HEK293 (cell line): ENCODE data around the gene C1QL1.

Experiments used
- CTCF ChIA-PET: fragments of 350-600 bp; formaldehyde crosslinking; extraction: SDS; loops from one replicate; lab custom pipeline; 2021; ENCODE audit warnings: antibody characterized with exemption; lab: Yijun Ruan, JAX
- POLR2A ChIA-PET: fragments of 300-600 bp; formaldehyde crosslinking; extraction: SDS; loops from one replicate; lab custom pipeline; 2020; ENCODE audit warnings: antibody characterized with exemption, inconsistent platforms; lab: Yijun Ruan, JAX
- H3K27ac ChIP-seq: fragments of 200-500 bp; sonication (Bioruptor generic); 2 replicates; pipeline ENCODE4 v1.5.1; 2014; ENCODE audit warnings: low read depth, low read length, control low read depth, inconsistent platforms; ENCODE audit errors: extremely low read depth
- H3K36me3 ChIP-seq, 2 experiments: fragments of 200-500 bp in 1 of 2; sonication (Bioruptor generic) in 1 of 2; 1 replicate in 1 of 2; 2 replicates in 1 of 2; pipeline ENCODE4 v1.5.1; 2014 to 2017; ENCODE audit warnings: inconsistent platforms in 2 of 2, low read length in 2 of 2; ENCODE audit not compliant: control insufficient read depth in 2 of 2, insufficient read depth in 1 of 2
- H3K4me1 ChIP-seq: fragments of 200-500 bp; sonication (Bioruptor generic); 2 replicates; pipeline ENCODE4 v1.5.1; 2014; ENCODE audit warnings: mild to moderate bottlenecking, low read length, inconsistent platforms; ENCODE audit not compliant: control insufficient read depth, insufficient read depth
- H3K4me3 ChIP-seq: 2 replicates; pipeline ENCODE4 v1.5.1; 2011; ENCODE audit warnings: low read depth, mild to moderate bottlenecking, control low read depth, low read length, moderate library complexity
- H3K9me3 ChIP-seq: fragments of 200-500 bp; sonication (Bioruptor generic); 2 replicates; pipeline ENCODE4 v1.5.1; 2014; ENCODE audit warnings: low read depth, low read length, inconsistent platforms; ENCODE audit not compliant: control insufficient read depth, insufficient read depth
- HOXD13 ChIP-seq: sonication (generic); formaldehyde crosslinking; IDR thresholded peaks from 2 replicates; pipeline ENCODE4 v1.8.0; 2022; ENCODE audit warnings: missing genetic modification reagents, borderline replicate concordance
- SALL2 ChIP-seq: fragments of 450-650 bp; formaldehyde crosslinking; IDR thresholded peaks from 2 replicates; pipeline ENCODE4 v1.5.0; 2017; ENCODE audit warnings: missing biosample characterization, mild to moderate bottlenecking, missing genetic modification characterization, borderline replicate concordance
- SP7 ChIP-seq: fragments of 450-650 bp; formaldehyde crosslinking; IDR thresholded peaks from 2 replicates; pipeline ENCODE4 v1.5.1; 2016; ENCODE audit warnings: missing biosample characterization, missing genetic modification characterization
- YY2 ChIP-seq: fragments of 450-650 bp; formaldehyde crosslinking; IDR thresholded peaks from 2 replicates; pipeline ENCODE4 v1.5.1; 2016; ENCODE audit warnings: missing biosample characterization, missing genetic modification characterization
- ZEB2 ChIP-seq: fragments of 450-650 bp; formaldehyde crosslinking; IDR thresholded peaks from 2 replicates; pipeline ENCODE4 v1.5.1; 2016; ENCODE audit warnings: missing biosample characterization, missing genetic modification characterization
- ZFP41 ChIP-seq: fragments of 450-650 bp; formaldehyde crosslinking; IDR thresholded peaks from 2 replicates; pipeline ENCODE4 v1.5.1; 2016; ENCODE audit warnings: missing biosample characterization, missing genetic modification characterization, borderline replicate concordance
- ZNF121 ChIP-seq: fragments of 450-650 bp; formaldehyde crosslinking; IDR thresholded peaks from 2 replicates; pipeline ENCODE4 v1.5.1; 2016; ENCODE audit warnings: missing biosample characterization, missing genetic modification characterization
- ZNF202 ChIP-seq: fragments of 450-650 bp; formaldehyde crosslinking; IDR thresholded peaks from 2 replicates; pipeline ENCODE4 v1.5.1; 2016; ENCODE audit warnings: missing biosample characterization, missing genetic modification characterization, borderline replicate concordance
- ZNF274 ChIP-seq, 2 experiments: fragments of 200-500 bp in 1 of 2; fragments of 450-650 bp in 1 of 2; sonication (Bioruptor generic) in 1 of 2; formaldehyde crosslinking in 1 of 2; IDR thresholded peaks; 2 replicates each; pipeline versions ENCODE4 v1.5.1 to v1.6.1; 2014 to 2016; ENCODE audit warnings: borderline replicate concordance in 1 of 2, inconsistent platforms in 1 of 2, low read length in 1 of 2, missing biosample characterization in 1 of 2, missing genetic modification characterization in 1 of 2
- ZNF548 ChIP-seq: fragments of 450-650 bp; formaldehyde crosslinking; IDR thresholded peaks from 2 replicates; pipeline ENCODE4 v1.5.1; 2016; ENCODE audit warnings: missing biosample characterization, missing genetic modification characterization
- ZNF677 ChIP-seq: fragments of 450-650 bp; IDR thresholded peaks from 2 replicates; pipeline ENCODE4 v1.5.0; 2018; ENCODE audit warnings: missing biosample characterization, mild to moderate bottlenecking, missing genetic modification characterization, moderate library complexity
- ZNF701 ChIP-seq: fragments of 450-650 bp; formaldehyde crosslinking; IDR thresholded peaks from 2 replicates; pipeline ENCODE4 v1.5.1; 2016; ENCODE audit warnings: missing biosample characterization, missing genetic modification characterization
- ZNF830 ChIP-seq: fragments of 450-650 bp; IDR thresholded peaks from 2 replicates; pipeline ENCODE4 v1.5.0; 2018; ENCODE audit warnings: missing biosample characterization, missing genetic modification characterization, low read depth, mild to moderate bottlenecking, moderate library complexity
- ZNF843 ChIP-seq: fragments of 450-650 bp; formaldehyde crosslinking; IDR thresholded peaks from 2 replicates; pipeline ENCODE4 v1.5.1; 2016; ENCODE audit warnings: missing biosample characterization, missing genetic modification characterization
- TF ChIP-seq, protein P1 (sequence below): fragments of 450-650 bp; formaldehyde crosslinking; IDR thresholded peaks from 2 replicates; pipeline ENCODE4 v1.5.1; 2016; ENCODE audit warnings: missing biosample characterization, missing genetic modification characterization, borderline replicate concordance
- TF ChIP-seq, protein P2 (sequence below): fragments of 450-650 bp; formaldehyde crosslinking; IDR thresholded peaks from 2 replicates; pipeline ENCODE4 v1.5.1; 2016; ENCODE audit warnings: missing biosample characterization, missing genetic modification characterization, borderline replicate concordance

C1QL1 gene

DNA sequence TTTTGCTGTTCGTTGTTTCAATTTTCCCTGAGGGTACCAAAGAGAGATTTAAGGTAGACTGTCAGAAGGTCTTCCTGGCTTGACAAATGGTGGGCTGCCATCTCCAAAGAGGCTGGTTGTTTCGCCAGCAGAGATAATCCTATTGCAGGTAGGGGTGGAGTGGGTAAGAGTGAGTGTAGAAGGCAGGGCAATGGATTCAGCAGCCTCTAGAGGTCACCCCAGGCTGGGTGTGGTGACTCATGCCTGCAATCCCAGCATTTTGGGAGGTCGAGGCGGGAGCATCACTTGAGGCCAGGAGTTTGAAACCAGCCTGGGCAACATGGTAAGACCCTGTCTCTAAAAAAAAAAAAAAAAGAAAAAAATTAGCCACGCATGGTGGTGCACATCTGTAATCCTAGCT, 48.7 kb upstream of the C1QL1 start (continued):
- TF ChIP-seq, protein P1, sequence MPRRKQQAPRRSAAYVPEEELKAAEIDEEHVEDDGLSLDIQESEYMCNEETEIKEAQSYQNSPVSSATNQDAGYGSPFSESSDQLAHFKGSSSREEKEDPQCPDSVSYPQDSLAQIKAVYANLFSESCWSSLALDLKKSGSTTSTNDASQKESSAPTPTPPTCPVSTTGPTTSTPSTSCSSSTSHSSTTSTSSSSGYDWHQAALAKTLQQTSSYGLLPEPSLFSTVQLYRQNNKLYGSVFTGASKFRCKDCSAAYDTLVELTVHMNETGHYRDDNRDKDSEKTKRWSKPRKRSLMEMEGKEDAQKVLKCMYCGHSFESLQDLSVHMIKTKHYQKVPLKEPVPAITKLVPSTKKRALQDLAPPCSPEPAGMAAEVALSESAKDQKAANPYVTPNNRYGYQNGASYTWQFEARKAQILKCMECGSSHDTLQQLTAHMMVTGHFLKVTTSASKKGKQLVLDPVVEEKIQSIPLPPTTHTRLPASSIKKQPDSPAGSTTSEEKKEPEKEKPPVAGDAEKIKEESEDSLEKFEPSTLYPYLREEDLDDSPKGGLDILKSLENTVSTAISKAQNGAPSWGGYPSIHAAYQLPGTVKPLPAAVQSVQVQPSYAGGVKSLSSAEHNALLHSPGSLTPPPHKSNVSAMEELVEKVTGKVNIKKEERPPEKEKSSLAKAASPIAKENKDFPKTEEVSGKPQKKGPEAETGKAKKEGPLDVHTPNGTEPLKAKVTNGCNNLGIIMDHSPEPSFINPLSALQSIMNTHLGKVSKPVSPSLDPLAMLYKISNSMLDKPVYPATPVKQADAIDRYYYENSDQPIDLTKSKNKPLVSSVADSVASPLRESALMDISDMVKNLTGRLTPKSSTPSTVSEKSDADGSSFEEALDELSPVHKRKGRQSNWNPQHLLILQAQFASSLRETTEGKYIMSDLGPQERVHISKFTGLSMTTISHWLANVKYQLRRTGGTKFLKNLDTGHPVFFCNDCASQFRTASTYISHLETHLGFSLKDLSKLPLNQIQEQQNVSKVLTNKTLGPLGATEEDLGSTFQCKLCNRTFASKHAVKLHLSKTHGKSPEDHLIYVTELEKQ = no peak
- TF ChIP-seq ZNF274 (IDR thresholded peaks at IDR 0.05; ENCODE audit: low read length) = no peak
- TF ChIP-seq ZNF274 (tag by site-specific recombination; IDR thresholded peaks at IDR 0.05; ENCODE audit: borderline replicate concordance) = no peak
- TF ChIP-seq ZEB2 (tag by site-specific recombination) = 0 out of 2 replicates have a peak, but pooled peaks have one; percentile 13
- TF ChIP-seq SALL2 = no peak

DNA sequence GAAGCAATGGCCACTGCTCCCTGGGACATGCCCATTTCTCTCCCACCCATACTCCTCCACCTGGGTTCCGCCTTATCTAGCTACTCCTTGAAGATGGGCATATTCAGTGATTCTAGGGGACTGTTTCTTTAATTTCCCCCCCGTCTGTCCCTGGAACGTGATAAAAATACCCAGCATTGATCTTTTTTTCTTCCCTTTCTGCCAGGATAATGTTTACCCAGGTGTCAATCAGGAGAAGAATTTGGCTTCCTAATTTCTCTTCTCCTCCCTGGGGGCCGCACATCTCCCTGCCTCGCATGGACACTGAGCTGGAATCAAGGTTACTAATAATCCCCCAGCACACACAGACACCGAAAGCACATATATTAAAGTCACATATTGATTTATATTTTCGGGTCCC, 48.1 kb upstream of the C1QL1 start:
- no peaks in the 10 kb centered on the region for H3K9me3 ChIP-seq
- CTCF ChIA-PET = interaction anchor here (0.6 to 1.5 kb wide), 6 partner anchors 10 to 360 kb away, joined by 3 to 8 read pairs (median 4); partner anchors contain the start of genes C1QL1 and MEIOC
- no peaks in the 10 kb centered on the region for H3K36me3 ChIP-seq
- no peak overlapping the region for H3K4me3 ChIP-seq
- peaks cover 3% of the 10 kb centered on the region; the same call in 1 of the 2 replicates for H3K4me1 ChIP-seq
- TF ChIP-seq ZNF121 (tag by site-specific recombination) (no peak), HOXD13 (no peak), YY2 (no peak), ZNF701 (tag by site-specific recombination) (no peak), ZNF843 (tag by site-specific recombination) (no peak), ZNF830 (tag by site-specific recombination) (no peak), ZNF677 (no peak), ZNF548 (tag by site-specific recombination) (no peak), ZNF202 (tag by site-specific recombination) (no peak), SP7 (tag by site-specific recombination) (no peak), ZFP41 (tag by site-specific recombination) (no peak)
- TF ChIP-seq, protein P2, sequence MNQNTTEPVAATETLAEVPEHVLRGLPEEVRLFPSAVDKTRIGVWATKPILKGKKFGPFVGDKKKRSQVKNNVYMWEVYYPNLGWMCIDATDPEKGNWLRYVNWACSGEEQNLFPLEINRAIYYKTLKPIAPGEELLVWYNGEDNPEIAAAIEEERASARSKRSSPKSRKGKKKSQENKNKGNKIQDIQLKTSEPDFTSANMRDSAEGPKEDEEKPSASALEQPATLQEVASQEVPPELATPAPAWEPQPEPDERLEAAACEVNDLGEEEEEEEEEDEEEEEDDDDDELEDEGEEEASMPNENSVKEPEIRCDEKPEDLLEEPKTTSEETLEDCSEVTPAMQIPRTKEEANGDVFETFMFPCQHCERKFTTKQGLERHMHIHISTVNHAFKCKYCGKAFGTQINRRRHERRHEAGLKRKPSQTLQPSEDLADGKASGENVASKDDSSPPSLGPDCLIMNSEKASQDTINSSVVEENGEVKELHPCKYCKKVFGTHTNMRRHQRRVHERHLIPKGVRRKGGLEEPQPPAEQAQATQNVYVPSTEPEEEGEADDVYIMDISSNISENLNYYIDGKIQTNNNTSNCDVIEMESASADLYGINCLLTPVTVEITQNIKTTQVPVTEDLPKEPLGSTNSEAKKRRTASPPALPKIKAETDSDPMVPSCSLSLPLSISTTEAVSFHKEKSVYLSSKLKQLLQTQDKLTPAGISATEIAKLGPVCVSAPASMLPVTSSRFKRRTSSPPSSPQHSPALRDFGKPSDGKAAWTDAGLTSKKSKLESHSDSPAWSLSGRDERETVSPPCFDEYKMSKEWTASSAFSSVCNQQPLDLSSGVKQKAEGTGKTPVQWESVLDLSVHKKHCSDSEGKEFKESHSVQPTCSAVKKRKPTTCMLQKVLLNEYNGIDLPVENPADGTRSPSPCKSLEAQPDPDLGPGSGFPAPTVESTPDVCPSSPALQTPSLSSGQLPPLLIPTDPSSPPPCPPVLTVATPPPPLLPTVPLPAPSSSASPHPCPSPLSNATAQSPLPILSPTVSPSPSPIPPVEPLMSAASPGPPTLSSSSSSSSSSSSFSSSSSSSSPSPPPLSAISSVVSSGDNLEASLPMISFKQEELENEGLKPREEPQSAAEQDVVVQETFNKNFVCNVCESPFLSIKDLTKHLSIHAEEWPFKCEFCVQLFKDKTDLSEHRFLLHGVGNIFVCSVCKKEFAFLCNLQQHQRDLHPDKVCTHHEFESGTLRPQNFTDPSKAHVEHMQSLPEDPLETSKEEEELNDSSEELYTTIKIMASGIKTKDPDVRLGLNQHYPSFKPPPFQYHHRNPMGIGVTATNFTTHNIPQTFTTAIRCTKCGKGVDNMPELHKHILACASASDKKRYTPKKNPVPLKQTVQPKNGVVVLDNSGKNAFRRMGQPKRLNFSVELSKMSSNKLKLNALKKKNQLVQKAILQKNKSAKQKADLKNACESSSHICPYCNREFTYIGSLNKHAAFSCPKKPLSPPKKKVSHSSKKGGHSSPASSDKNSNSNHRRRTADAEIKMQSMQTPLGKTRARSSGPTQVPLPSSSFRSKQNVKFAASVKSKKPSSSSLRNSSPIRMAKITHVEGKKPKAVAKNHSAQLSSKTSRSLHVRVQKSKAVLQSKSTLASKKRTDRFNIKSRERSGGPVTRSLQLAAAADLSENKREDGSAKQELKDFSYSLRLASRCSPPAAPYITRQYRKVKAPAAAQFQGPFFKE (tag by site-specific recombination) = no peak
- TF ChIP-seq, all 188 proteins: peak for 0
- no peak overlapping the region for H3K27ac ChIP-seq
- POLR2A ChIA-PET = interaction anchor here (0.8 kb wide), 1 partner anchor 48 kb away, joined by 3 read pairs; the partner anchor contains the start of gene C1QL1
